T-helper 2 cell treated with Interferon-gamma antibody and Interleukin-4, amounts not matched to agents 100 ng/mL and 5 ng/mL, for 36 hours (primary cell): Measurements from ENCODE around the gene CCNG2. TPM values are rescaled to one million over a fixed set of nuclear protein-coding genes. Genes with fewer than 3 reads are reported as not detected.

ENCODE experiments used
- intact Hi-C: fragments of 100-400 bp; cut with micrococcal nuclease; formaldehyde crosslinking; loops from one replicate; pipeline ENCODE4 v1.15.1; 2023
- total RNA-seq: library from RNA; stranded (reverse); gene quantifications from 2 replicates; pipeline ENCODE4 v1.2.3, GENCODE V29; 2022

Gene CCNG2
- total RNA-seq, 1 donor from 2014 or later = 19.9 TPM

GRCh38 chr4:77146186-77147078, 10.6 kb upstream of the CCNG2 start:
- intact Hi-C loops = loop anchor here (1.0 kb wide), 1 partner anchor 10 kb away; no protein-coding TSS in a partner anchor

GRCh38 chr4:77147079-77147782, 9.8 kb upstream of the CCNG2 start:
- intact Hi-C loops = no loop called here

- intact Hi-C loops = no loop called here
Observed at GRCh38 chr4:77148078-77148477, 8.9 kb upstream of the CCNG2 start.

GRCh38 chr4:77149789-77150188, 7.2 kb upstream of the CCNG2 start:
- intact Hi-C loops = no loop called here

GRCh38 chr4:77151241-77151640, 5.8 kb upstream of the CCNG2 start:
- intact Hi-C loops = no loop called here

GRCh38 chr4:77152421-77152820, 4.6 kb upstream of the CCNG2 start:
- intact Hi-C loops = no loop called here

- intact Hi-C loops = no loop called here
Observed at GRCh38 chr4:77153006-77153405, 4.0 kb upstream of the CCNG2 start.

- intact Hi-C loops = no loop called here
Observed at GRCh38 chr4:77154065-77154464, 2.9 kb upstream of the CCNG2 start.

- intact Hi-C loops = loop anchor here (5.0 kb wide), 1 partner anchor 168 kb away; no protein-coding TSS in a partner anchor
Observed at GRCh38 chr4:77154761-77155499, 2.1 kb upstream of the CCNG2 start.

GRCh38 chr4:77155631-77156452, 1.2 kb upstream of the CCNG2 start:
- intact Hi-C loops = loop anchor here (1.0 to 5.0 kb wide), 6 partner anchors 10 to 1431 kb away; partner anchors contain the start of gene USO1

- intact Hi-C loops = loop anchor here (1.0 to 5.0 kb wide), 6 partner anchors 10 to 1432 kb away; partner anchors contain the start of gene USO1
Observed at GRCh38 chr4:77156533-77156911, 485 bp upstream of the CCNG2 start.

GRCh38 chr4:77157859-77158486, 966 bp downstream of the CCNG2 start:
- intact Hi-C loops = loop anchor here (1.0 to 5.0 kb wide), 5 partner anchors 45 to 1433 kb away; partner anchors contain the start of gene USO1

GRCh38 chr4:77158487-77158861, 1.5 kb downstream of the CCNG2 start:
- intact Hi-C loops = loop anchor here (1.0 to 5.0 kb wide), 3 partner anchors 44 to 171 kb away; no protein-coding TSS in a partner anchor

- intact Hi-C loops = loop anchor here (2.0 to 5.0 kb wide), 2 partner anchors 43 to 173 kb away; no protein-coding TSS in a partner anchor
Observed at GRCh38 chr4:77159806-77160205, 2.8 kb downstream of the CCNG2 start.

GRCh38 chr4:77163641-77164040, 6.6 kb downstream of the CCNG2 start:
- intact Hi-C loops = no loop called here

- intact Hi-C loops = no loop called here
Observed at GRCh38 chr4:77167173-77167572, 10.2 kb downstream of the CCNG2 start.

- intact Hi-C loops = no loop called here
Observed at GRCh38 chr4:77167866-77168265, 10.9 kb downstream of the CCNG2 start.

GRCh38 chr4:77169481-77169880, 12.5 kb downstream of the CCNG2 start:
- intact Hi-C loops = no loop called here

GRCh38 chr4:77170926-77171325, 13.9 kb downstream of the CCNG2 start:
- intact Hi-C loops = no loop called here

GRCh38 chr4:77172336-77172735, 15.3 kb downstream of the CCNG2 start:
- intact Hi-C loops = no loop called here
